Trophoblast cell (in vitro differentiated cells and primary cell): Measurements from ENCODE around the gene DLG1.
"Not testable (repeated sequence)": the region's sequence is repeated elsewhere in the genome, so short reads cannot be mapped to it uniquely, and the experiment has no call there.

ENCODE experiments used
- DNase-seq, 2 donors: peaks; one replicate each; pipeline ENCODE4 v3.0.0-alpha.2; 2016
- H2AFZ ChIP-seq: 2 replicates; pipeline ENCODE4 v1.6.1; 2013; ENCODE audit warnings: low read length, moderate library complexity, mild to moderate bottlenecking; ENCODE audit not compliant: insufficient read depth, poor library complexity
- H2AK5ac ChIP-seq: 2 replicates; pipeline ENCODE4 v1.6.1; 2013; ENCODE audit warnings: mild to moderate bottlenecking, low read length
- H2BK120ac ChIP-seq: 2 replicates; pipeline ENCODE4 v1.6.1; 2013; ENCODE audit warnings: low read length, mild to moderate bottlenecking, moderate library complexity; ENCODE audit not compliant: insufficient read depth, poor library complexity
- H2BK12ac ChIP-seq: 2 replicates; pipeline ENCODE4 v1.6.1; 2013; ENCODE audit warnings: mild to moderate bottlenecking, low read length, moderate library complexity
- H2BK5ac ChIP-seq: 2 replicates; pipeline ENCODE4 v1.6.1; 2013; ENCODE audit warnings: low read length, low read depth, moderate library complexity, mild to moderate bottlenecking; ENCODE audit not compliant: poor library complexity
- H3K14ac ChIP-seq: 2 replicates; pipeline ENCODE4 v1.6.1; 2013; ENCODE audit warnings: mild to moderate bottlenecking, low read length
- H3K18ac ChIP-seq: 2 replicates; pipeline ENCODE4 v1.6.1; 2013; ENCODE audit warnings: mild to moderate bottlenecking, low read length
- H3K23ac ChIP-seq: 2 replicates; pipeline ENCODE4 v1.6.1; 2013; ENCODE audit warnings: low read length
- H3K27ac ChIP-seq: 2 replicates; pipeline ENCODE4 v1.5.1; 2013; ENCODE audit warnings: low read depth, mild to moderate bottlenecking, inconsistent platforms, low read length, moderate library complexity
- H3K27me3 ChIP-seq: 2 replicates; pipeline ENCODE4 v1.6.1; 2013; ENCODE audit warnings: inconsistent platforms, mild to moderate bottlenecking, low read length, moderate library complexity; ENCODE audit not compliant: insufficient read depth
- H3K36me3 ChIP-seq, 2 experiments: 1 replicate in 1 of 2; 2 replicates in 1 of 2; pipeline ENCODE4 v1.6.1; 2013; ENCODE audit warnings: low read length in 2 of 2, mild to moderate bottlenecking in 2 of 2, moderate library complexity in 1 of 2; ENCODE audit not compliant: insufficient read depth in 2 of 2, control insufficient read depth in 1 of 2
- H3K4ac ChIP-seq: 2 replicates; pipeline ENCODE4 v1.6.1; 2013; ENCODE audit warnings: low read depth, mild to moderate bottlenecking, low read length, moderate library complexity
- H3K4me1 ChIP-seq, 2 experiments: 1 replicate in 1 of 2; 2 replicates in 1 of 2; pipeline ENCODE4 v1.6.1; 2013; ENCODE audit warnings: low read length in 2 of 2, mild to moderate bottlenecking in 2 of 2, moderate library complexity in 1 of 2; ENCODE audit not compliant: insufficient read depth in 2 of 2, control insufficient read depth in 1 of 2
- H3K4me2 ChIP-seq: 2 replicates; pipeline ENCODE4 v1.6.1; 2013; ENCODE audit warnings: inconsistent platforms, mild to moderate bottlenecking, low read length, moderate library complexity
- H3K4me3 ChIP-seq: 2 replicates; pipeline ENCODE4 v1.5.1; 2013; ENCODE audit warnings: mild to moderate bottlenecking, low read depth, low read length, inconsistent platforms
- H3K79me1 ChIP-seq: one replicate; pipeline ENCODE4 v1.6.1; 2013; ENCODE audit warnings: low read length
- H3K79me2 ChIP-seq: 2 replicates; pipeline ENCODE4 v1.6.1; 2013; ENCODE audit warnings: low read length, mild to moderate bottlenecking; ENCODE audit not compliant: control insufficient read depth, insufficient read depth, poor library complexity
- H3K9ac ChIP-seq: 2 replicates; pipeline ENCODE4 v1.6.1; 2013; ENCODE audit warnings: mild to moderate bottlenecking, low read length
- H3K9me3 ChIP-seq: 2 replicates; pipeline ENCODE4 v1.6.1; 2013; ENCODE audit warnings: low read depth, mild to moderate bottlenecking, control low read depth, inconsistent platforms, low read length; ENCODE audit not compliant: insufficient read depth
- H4K12ac ChIP-seq: 2 replicates; pipeline ENCODE4 v1.6.1; 2013; ENCODE audit warnings: low read depth, mild to moderate bottlenecking, low read length, moderate library complexity
- H4K8ac ChIP-seq: 2 replicates; pipeline ENCODE4 v1.6.1; 2013; ENCODE audit warnings: low read depth, mild to moderate bottlenecking, low read length, moderate library complexity
- H4K91ac ChIP-seq: one replicate; pipeline ENCODE4 v1.6.1; 2013; ENCODE audit warnings: low read depth, mild to moderate bottlenecking, low read length, moderate library complexity
- WGBS: extraction: QIAGEN DNeasy Blood & Tissue Kit; methylation state at CpG from one replicate; pipeline ENCODE4 v1.1.7; 2013; ENCODE audit warnings: missing lambda C conversion rate; ENCODE audit not compliant: insufficient read length, insufficient coverage; ENCODE audit errors: extremely low coverage; 5-methylcytosine and 5-hydroxymethylcytosine counted together

DLG1 gene

DNA sequence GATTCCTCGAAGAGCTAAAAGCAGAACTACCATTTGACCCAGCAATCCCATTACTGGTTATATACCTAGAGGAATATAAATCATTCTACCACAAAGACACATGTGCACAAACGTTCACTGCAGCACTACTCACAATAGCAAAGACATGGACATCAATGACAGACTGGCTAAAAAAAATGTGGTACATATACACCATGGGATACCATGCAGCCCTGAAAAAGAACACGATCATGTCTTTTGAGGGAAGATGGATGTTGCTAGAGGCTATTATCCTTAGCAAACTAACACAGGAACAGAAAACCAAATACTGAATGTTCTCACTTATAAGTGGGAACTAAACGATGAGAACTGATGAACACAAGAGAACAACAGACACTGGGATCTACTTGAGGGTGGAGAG is 86.7 kb downstream of the DLG1 start:
- not testable (repeated sequence) for H2BK120ac ChIP-seq, H2AFZ ChIP-seq

GRCh38 chr3:197209366-197210260 is 88.8 kb downstream of the DLG1 start:
- H3K79me1 ChIP-seq = no peaks in the 10 kb centered on the region
- H4K8ac ChIP-seq = no peak overlapping the region
- no peak overlapping the region for H2AK5ac ChIP-seq
- no peaks in the 10 kb centered on the region for H3K4me1 ChIP-seq
- H3K9me3 ChIP-seq = no peaks in the 10 kb centered on the region
- H3K4me2 ChIP-seq = no peak overlapping the region
- H3K27ac ChIP-seq = no peak overlapping the region
- H3K27me3 ChIP-seq = no peaks in the 10 kb centered on the region
- no peak overlapping the region for H4K91ac ChIP-seq
- no peak overlapping the region for H3K18ac ChIP-seq
- H2BK12ac ChIP-seq = no peak overlapping the region
- DNase-seq = no peak
- H3K4ac ChIP-seq = no peak overlapping the region
- no peak overlapping the region for H3K23ac ChIP-seq
- no peaks in the 10 kb centered on the region for H3K36me3 ChIP-seq
- no peak overlapping the region for H4K12ac ChIP-seq
- H3K14ac ChIP-seq = no peak overlapping the region
- H2BK5ac ChIP-seq = no peak overlapping the region
- no peak overlapping the region for H3K9ac ChIP-seq
- no peak overlapping the region for H2BK120ac ChIP-seq
- H3K79me2 ChIP-seq = no peaks in the 10 kb centered on the region
- H2AFZ ChIP-seq = no peak overlapping the region
- H3K4me3 ChIP-seq = no peak overlapping the region

More for the DNA sequence above, 86.7 kb downstream of the DLG1 start:
- H2BK12ac ChIP-seq, H3K27me3 ChIP-seq, H2BK5ac ChIP-seq, H3K79me1 ChIP-seq, DNase-seq, H4K8ac ChIP-seq, H3K18ac ChIP-seq, H3K4me1 ChIP-seq, H4K91ac ChIP-seq, H3K4ac ChIP-seq, H4K12ac ChIP-seq, H3K9ac ChIP-seq, H3K4me3 ChIP-seq, H3K79me2 ChIP-seq, H2AK5ac ChIP-seq, H3K23ac ChIP-seq, H3K14ac ChIP-seq, H3K9me3 ChIP-seq, H3K36me3 ChIP-seq, H3K27ac ChIP-seq, H3K4me2 ChIP-seq: not testable (repeated sequence)
- WGBS = no CpG with 5 or more reads among the region's 4 CpGs

DNA sequence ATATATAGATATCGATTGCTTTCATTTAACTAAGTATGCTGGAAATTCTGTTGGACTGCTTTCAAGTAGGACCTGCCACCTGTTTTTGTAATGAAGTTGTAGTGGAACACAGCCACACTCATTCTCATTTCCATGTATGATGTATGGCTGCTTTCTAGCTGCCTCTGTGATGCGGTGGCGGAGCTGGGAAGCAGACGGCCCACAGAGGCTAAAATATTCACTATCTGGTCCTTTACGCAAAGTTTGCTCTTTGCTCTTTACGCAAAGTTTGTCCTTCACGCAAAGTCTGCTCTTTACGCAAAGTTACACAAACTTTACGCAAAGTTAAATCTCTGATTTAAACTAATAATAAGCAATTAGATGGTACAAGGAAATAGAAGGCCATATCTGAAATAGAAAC is 91.5 kb downstream of the DLG1 start:
- no CpG with 5 or more reads among the region's 9 CpGs for WGBS
- no peaks in the 10 kb centered on the region for H3K79me2 ChIP-seq

DNA sequence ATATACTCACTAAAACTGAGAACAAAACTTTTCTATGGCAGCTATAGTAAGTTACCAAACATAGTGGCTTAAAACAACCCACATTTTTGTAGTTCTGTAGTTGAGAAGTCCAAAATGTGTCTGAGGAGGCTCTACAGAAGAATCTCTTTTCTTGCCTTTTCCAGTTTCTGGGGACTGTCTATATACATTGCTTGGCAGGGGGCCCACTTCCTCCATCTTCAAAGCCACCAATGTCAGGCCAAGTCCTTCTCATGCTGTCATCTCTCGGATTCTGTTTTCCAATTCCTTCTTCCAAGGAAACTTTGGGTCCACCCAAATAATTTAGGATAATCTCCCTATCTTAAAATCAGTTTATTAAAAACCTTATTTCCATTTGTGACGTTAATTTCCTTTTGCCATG is 92.7 kb downstream of the DLG1 start:
- Histone ChIP-seq H3K36me3 (no peaks in the 10 kb centered on the region), H3K79me2 (no peaks in the 10 kb centered on the region), H3K23ac (no peak overlapping the region), H2BK120ac (no peak overlapping the region), H3K18ac (no peak overlapping the region), H2BK5ac (no peak overlapping the region), H3K9ac (no peak overlapping the region), H3K4me2 (no peak overlapping the region), H3K27ac (no peak overlapping the region), H4K91ac (no peak overlapping the region), H3K4me3 (no peak overlapping the region), H2AK5ac (no peak overlapping the region), H3K4me1 (no peaks in the 10 kb centered on the region), H4K12ac (no peak overlapping the region), H4K8ac (no peak overlapping the region), H2BK12ac (no peak overlapping the region), H2AFZ (no peak overlapping the region), H3K9me3 (no peaks in the 10 kb centered on the region), H3K4ac (no peak overlapping the region), H3K27me3 (no peaks in the 10 kb centered on the region), H3K14ac (no peak overlapping the region), H3K79me1 (no peaks in the 10 kb centered on the region)
- no peak for DNase-seq
- WGBS = no CpG with 5 or more reads among the region's 2 CpGs

More for the DNA sequence above, 91.5 kb downstream of the DLG1 start:
- Histone ChIP-seq H2AK5ac (no peak overlapping the region), H3K4me3 (no peak overlapping the region), H2BK5ac (no peak overlapping the region), H3K9me3 (no peaks in the 10 kb centered on the region), H3K36me3 (no peaks in the 10 kb centered on the region), H3K4me2 (no peak overlapping the region), H3K4ac (no peak overlapping the region), H3K27me3 (no peaks in the 10 kb centered on the region), H3K27ac (no peak overlapping the region), H3K23ac (no peak overlapping the region), H3K79me1 (no peaks in the 10 kb centered on the region), H3K18ac (no peak overlapping the region), H3K14ac (no peak overlapping the region), H2AFZ (no peak overlapping the region), H4K91ac (no peak overlapping the region), H2BK120ac (no peak overlapping the region), H4K12ac (no peak overlapping the region), H3K4me1 (no peaks in the 10 kb centered on the region), H3K9ac (no peak overlapping the region), H4K8ac (no peak overlapping the region), H2BK12ac (no peak overlapping the region)
- no peak for DNase-seq
